A549 (cell line): ENCODE measurements around the gene HIGD1B. TPM values are rescaled to one million over a fixed set of nuclear protein-coding genes. Genes with fewer than 3 reads are reported as not detected.

ENCODE experiments used
- ATAC-seq, 2 experiments: fragments of 200-7000 bp in 1 of 2; fragments of >200 bp in 1 of 2; cut with Nextera tagmentation in 1 of 2; cut with Tn5 transposase in 1 of 2; 3 replicates each; pipeline versions ENCODE4 v1.8.0 to v1.9.1; 2018 to 2020; ENCODE audit warnings: mild to moderate bottlenecking in 1 of 2, moderate library complexity in 1 of 2
- CTCF ChIA-PET: fragments of 300-600 bp; sonication (Branson Sonifier 250); formaldehyde crosslinking; extraction: SDS; loops from one replicate; lab custom pipeline; 2021; ENCODE audit warnings: antibody characterized with exemption, inconsistent platforms; lab: Yijun Ruan, JAX
- POLR2A ChIA-PET: fragments of 350-600 bp; formaldehyde crosslinking; extraction: SDS; loops from one replicate; lab custom pipeline; 2021; ENCODE audit warnings: antibody characterized with exemption, inconsistent platforms; lab: Yijun Ruan, JAX
- DNase-seq, 2 experiments: peaks; one replicate each; pipeline versions ENCODE4 v3.0.0 to v3.0.0-alpha.2; 2011 to 2016; ENCODE audit warnings: low read depth in 1 of 2, low spot score in 1 of 2
- FAIRE-seq: peaks from 2 replicates; lab custom pipeline; 2011; peaks lifted over from hg19 to GRCh38; lab: Jason Lieb, UNC
- H3K27ac ChIP-seq, 2 experiments: fragments of >200 bp; sonication (Bioruptor Twin); formaldehyde crosslinking; 3 replicates each; pipeline ENCODE4 v1.5.1; 2016 to 2017
- H3K4me1 ChIP-seq: fragments of >200 bp; sonication (Bioruptor Twin); formaldehyde crosslinking; 3 replicates; pipeline ENCODE4 v1.6.1; 2016
- H3K4me2 ChIP-seq: fragments of >200 bp; sonication (Bioruptor Twin); formaldehyde crosslinking; 3 replicates; pipeline ENCODE4 v1.6.1; 2016
- H3K4me3 ChIP-seq: fragments of >200 bp; sonication (Bioruptor Twin); formaldehyde crosslinking; 3 replicates; pipeline ENCODE4 v1.5.1; 2016
- H3K9me3 ChIP-seq: fragments of >200 bp; sonication (Bioruptor Twin); formaldehyde crosslinking; 3 replicates; pipeline ENCODE4 v1.6.1; 2016
- CBX8 ChIP-seq: fragments of 200-600 bp; sonication (generic); IDR thresholded peaks from 2 replicates; pipeline ENCODE4 v1.6.1; 2016
- CHD2 ChIP-seq: fragments of 150-350 bp; IDR thresholded peaks from 2 replicates; pipeline ENCODE4 v1.6.1; 2014; ENCODE audit warnings: low read length; ENCODE audit not compliant: partially characterized antibody
- CHD4 ChIP-seq: fragments of 200-600 bp; sonication (generic); IDR thresholded peaks from 2 replicates; pipeline ENCODE4 v1.6.1; 2016; ENCODE audit warnings: antibody characterized with exemption, mild to moderate bottlenecking, borderline replicate concordance
- EHMT2 ChIP-seq: fragments of 200-600 bp; sonication (generic); IDR thresholded peaks from 2 replicates; pipeline ENCODE4 v1.6.1; 2016; ENCODE audit warnings: antibody characterized with exemption, low read depth, mild to moderate bottlenecking, moderate library complexity
- ESRRA ChIP-seq: fragments of 150-350 bp; IDR thresholded peaks from 2 replicates; pipeline ENCODE4 v1.6.1; 2014; ENCODE audit warnings: mild to moderate bottlenecking, low read length, borderline replicate concordance
- FOSB ChIP-seq: fragments of 250-450 bp; sonication (Bioruptor Pico); IDR thresholded peaks from 2 replicates; pipeline ENCODE4 v1.5.0; 2020; ENCODE audit warnings: mild to moderate bottlenecking, moderate library complexity
- GATA3 ChIP-seq: IDR thresholded peaks from 2 replicates; pipeline ENCODE4 v1.6.1; 2012; ENCODE audit warnings: borderline replicate concordance
- HDAC2 ChIP-seq: fragments of 200-600 bp; sonication (generic); IDR thresholded peaks from 2 replicates; pipeline ENCODE4 v1.6.1; 2016
- HOXB13 ChIP-seq: fragments of 250-450 bp; sonication (Bioruptor Pico); IDR thresholded peaks from 2 replicates; pipeline ENCODE4 v1.5.0; 2020; ENCODE audit warnings: low read depth, mild to moderate bottlenecking, moderate library complexity
- KDM5A ChIP-seq: fragments of 200-600 bp; sonication (generic); IDR thresholded peaks from 2 replicates; pipeline ENCODE4 v1.6.1; 2016; ENCODE audit warnings: antibody characterized with exemption, mild to moderate bottlenecking
- MAZ ChIP-seq: fragments of 150-350 bp; IDR thresholded peaks from 2 replicates; pipeline ENCODE4 v1.6.1; 2014; ENCODE audit warnings: antibody characterized with exemption, low read depth, low read length, borderline replicate concordance
- NFE2L2 ChIP-seq: fragments of 150-350 bp; conservative IDR thresholded peaks from 2 replicates; pipeline ENCODE4 v1.6.1; 2014; ENCODE audit warnings: low read length
- NPAS2 ChIP-seq: fragments of 250-450 bp; sonication (Bioruptor Pico); IDR thresholded peaks from 2 replicates; pipeline ENCODE4 v1.8.0; 2022; ENCODE audit warnings: mild to moderate bottlenecking, moderate library complexity, borderline replicate concordance
- PHF8 ChIP-seq: fragments of 200-600 bp; sonication (generic); IDR thresholded peaks from 2 replicates; pipeline ENCODE4 v1.6.1; 2016; ENCODE audit warnings: low read depth, mild to moderate bottlenecking, antibody characterized with exemption, moderate library complexity, borderline replicate concordance
- TFCP2L1 ChIP-seq: fragments of 250-450 bp; sonication (Bioruptor Pico); IDR thresholded peaks from 2 replicates; pipeline ENCODE4 v1.5.0; 2021; ENCODE audit warnings: mild to moderate bottlenecking
- ZNF302 ChIP-seq: fragments of 250-450 bp; sonication (Bioruptor Pico); IDR thresholded peaks from 2 replicates; pipeline ENCODE4 v1.9.0; 2021; ENCODE audit warnings: inconsistent platforms, mild to moderate bottlenecking, moderate library complexity
- WGBS: methylation state at CpG from one replicate; pipeline ENCODE4 v1.1.6; 2017; ENCODE audit errors: missing lambda C conversion rate; 5-methylcytosine and 5-hydroxymethylcytosine counted together
- polyA plus RNA-seq, 4 experiments: library from polyadenylated mRNA; depleted of rRNA in 3 of 4; stranded (reverse); fragments of >200 nt; fragmentation: RNase III in 1 of 4; extraction: RNeasy Plus Mini Kit Qiagen cat#74134 plus additional on column Dnase treatment in 1 of 4; gene quantifications; 2 replicates in 3 of 4; 3 replicates in 1 of 4; pipeline ENCODE4 v1.2.3, GENCODE V29; 2011 to 2017
- TF ChIP-seq, protein P1 (sequence below): fragments of 200-600 bp; sonication (generic); IDR thresholded peaks from 2 replicates; pipeline ENCODE4 v1.6.1; 2016; ENCODE audit warnings: antibody characterized with exemption, mild to moderate bottlenecking, moderate library complexity
- TF ChIP-seq, protein P2 (sequence below): IDR thresholded peaks from 2 replicates; pipeline ENCODE4 v1.6.1; 2012
- TF ChIP-seq, protein P3 (sequence below): fragments of >200 bp; sonication (Bioruptor Twin); formaldehyde crosslinking; IDR thresholded peaks from 2 replicates; pipeline ENCODE4 v1.6.1; 2016
- TF ChIP-seq, protein P4 (sequence below): fragments of 250-450 bp; sonication (Bioruptor Pico); IDR thresholded peaks from 2 replicates; pipeline ENCODE4 v1.5.0; 2020; ENCODE audit warnings: low read depth, mild to moderate bottlenecking, moderate library complexity

The HIGD1B gene
- polyA plus RNA-seq, 2 of the 4 experiments (the other 2 are of a cell fraction) = not detected

DNA sequence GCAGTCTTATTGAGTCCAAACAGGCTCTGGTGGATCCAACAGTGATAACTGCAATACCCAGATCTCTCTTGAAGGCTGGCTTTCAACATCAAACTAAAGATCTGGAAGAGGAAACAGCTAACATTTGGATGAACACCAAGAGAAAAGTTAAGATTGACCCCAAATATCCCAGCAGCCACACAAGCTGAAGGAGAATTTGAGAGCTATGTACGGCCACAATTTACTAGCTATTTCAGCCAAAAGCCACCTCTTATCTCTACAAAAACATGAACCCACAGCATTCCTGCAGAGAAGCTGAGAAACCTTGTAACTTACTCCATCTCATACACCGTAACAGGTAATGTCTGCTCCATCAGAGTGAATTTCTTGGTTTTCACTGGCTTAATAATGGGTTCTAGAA, 37.3 kb downstream of the HIGD1B start:
- H3K4me1 ChIP-seq = peaks cover 15% of the 10 kb centered on the region
- FAIRE-seq = no peak
- H3K4me2 ChIP-seq = no peak overlapping the region
- 96% methylated on average over 2 of the region's 2 CpGs for WGBS
- POLR2A ChIA-PET = interaction anchor here (1.0 to 1.3 kb wide), 2 partner anchors 9 to 14 kb away, joined by 3 to 6 read pairs; partner anchors contain the start of gene EFTUD2
- H3K9me3 ChIP-seq = no peaks in the 10 kb centered on the region
- TF ChIP-seq CHD4 (no peak), ESRRA (no peak), NPAS2 (CRISPR knock-in tag) (no peak), CHD2 (no peak), HDAC2 (no peak), ZNF302 (CRISPR knock-in tag) (no peak), TFCP2L1 (CRISPR knock-in tag) (no peak), PHF8 (no peak), MAZ (no peak), NFE2L2 (no peak), HOXB13 (CRISPR knock-in tag) (no peak), CBX8 (no peak), GATA3 (no peak), FOSB (CRISPR knock-in tag) (no peak), KDM5A (no peak)
- TF ChIP-seq, protein P1, sequence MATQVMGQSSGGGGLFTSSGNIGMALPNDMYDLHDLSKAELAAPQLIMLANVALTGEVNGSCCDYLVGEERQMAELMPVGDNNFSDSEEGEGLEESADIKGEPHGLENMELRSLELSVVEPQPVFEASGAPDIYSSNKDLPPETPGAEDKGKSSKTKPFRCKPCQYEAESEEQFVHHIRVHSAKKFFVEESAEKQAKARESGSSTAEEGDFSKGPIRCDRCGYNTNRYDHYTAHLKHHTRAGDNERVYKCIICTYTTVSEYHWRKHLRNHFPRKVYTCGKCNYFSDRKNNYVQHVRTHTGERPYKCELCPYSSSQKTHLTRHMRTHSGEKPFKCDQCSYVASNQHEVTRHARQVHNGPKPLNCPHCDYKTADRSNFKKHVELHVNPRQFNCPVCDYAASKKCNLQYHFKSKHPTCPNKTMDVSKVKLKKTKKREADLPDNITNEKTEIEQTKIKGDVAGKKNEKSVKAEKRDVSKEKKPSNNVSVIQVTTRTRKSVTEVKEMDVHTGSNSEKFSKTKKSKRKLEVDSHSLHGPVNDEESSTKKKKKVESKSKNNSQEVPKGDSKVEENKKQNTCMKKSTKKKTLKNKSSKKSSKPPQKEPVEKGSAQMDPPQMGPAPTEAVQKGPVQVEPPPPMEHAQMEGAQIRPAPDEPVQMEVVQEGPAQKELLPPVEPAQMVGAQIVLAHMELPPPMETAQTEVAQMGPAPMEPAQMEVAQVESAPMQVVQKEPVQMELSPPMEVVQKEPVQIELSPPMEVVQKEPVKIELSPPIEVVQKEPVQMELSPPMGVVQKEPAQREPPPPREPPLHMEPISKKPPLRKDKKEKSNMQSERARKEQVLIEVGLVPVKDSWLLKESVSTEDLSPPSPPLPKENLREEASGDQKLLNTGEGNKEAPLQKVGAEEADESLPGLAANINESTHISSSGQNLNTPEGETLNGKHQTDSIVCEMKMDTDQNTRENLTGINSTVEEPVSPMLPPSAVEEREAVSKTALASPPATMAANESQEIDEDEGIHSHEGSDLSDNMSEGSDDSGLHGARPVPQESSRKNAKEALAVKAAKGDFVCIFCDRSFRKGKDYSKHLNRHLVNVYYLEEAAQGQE = no peak
- TF ChIP-seq, protein P2, sequence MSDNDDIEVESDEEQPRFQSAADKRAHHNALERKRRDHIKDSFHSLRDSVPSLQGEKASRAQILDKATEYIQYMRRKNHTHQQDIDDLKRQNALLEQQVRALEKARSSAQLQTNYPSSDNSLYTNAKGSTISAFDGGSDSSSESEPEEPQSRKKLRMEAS = no peak
- TF ChIP-seq, protein P3, sequence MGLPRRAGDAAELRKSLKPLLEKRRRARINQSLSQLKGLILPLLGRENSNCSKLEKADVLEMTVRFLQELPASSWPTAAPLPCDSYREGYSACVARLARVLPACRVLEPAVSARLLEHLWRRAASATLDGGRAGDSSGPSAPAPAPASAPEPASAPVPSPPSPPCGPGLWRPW = no peak
- TF ChIP-seq, protein P4, sequence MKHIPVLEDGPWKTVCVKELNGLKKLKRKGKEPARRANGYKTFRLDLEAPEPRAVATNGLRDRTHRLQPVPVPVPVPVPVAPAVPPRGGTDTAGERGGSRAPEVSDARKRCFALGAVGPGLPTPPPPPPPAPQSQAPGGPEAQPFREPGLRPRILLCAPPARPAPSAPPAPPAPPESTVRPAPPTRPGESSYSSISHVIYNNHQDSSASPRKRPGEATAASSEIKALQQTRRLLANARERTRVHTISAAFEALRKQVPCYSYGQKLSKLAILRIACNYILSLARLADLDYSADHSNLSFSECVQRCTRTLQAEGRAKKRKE (CRISPR knock-in tag) = no peak
- TF ChIP-seq, all 56 proteins: peak for 0
- DNase-seq = no peak
- CTCF ChIA-PET = interaction anchor here (0.6 to 45.1 kb wide), 10 partner anchors 9 to 214 kb away, joined by 3 to 1787 read pairs (median 7); partner anchors contain the start of gene EFTUD2
- Histone ChIP-seq H3K27ac (no peak overlapping the region), H3K4me3 (no peak overlapping the region)
- ATAC-seq = no peak

DNA sequence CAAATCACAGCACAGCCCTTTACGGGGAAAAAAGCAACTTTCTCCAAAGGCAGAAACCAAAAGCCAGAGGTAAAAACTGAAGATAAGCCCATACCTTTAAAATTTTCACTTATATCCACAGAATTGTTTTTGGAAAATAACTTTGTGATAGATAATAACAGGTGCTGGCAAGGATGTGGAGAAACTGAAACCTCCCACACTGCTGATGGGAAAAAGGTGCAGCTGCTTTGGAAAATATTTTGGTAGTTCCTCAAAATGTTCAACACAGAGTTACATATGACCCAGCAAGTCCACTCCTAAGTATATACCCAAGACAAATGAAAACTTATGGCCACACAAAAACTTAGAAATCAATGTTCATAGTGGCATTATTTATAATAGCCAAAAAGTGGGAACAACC, 39.3 kb downstream of the HIGD1B start:
- no peak for TF ChIP-seq EHMT2
- no peak overlapping the region for H3K4me2 ChIP-seq
- peaks cover 24% of the 10 kb centered on the region for H3K4me1 ChIP-seq
- WGBS = 93% methylated on average over 1 of the region's 1 CpG
- POLR2A ChIA-PET = no interaction called here
- no peaks in the 10 kb centered on the region for H3K9me3 ChIP-seq
- ATAC-seq = no peak
- CTCF ChIA-PET = interaction anchor here (12.2 to 45.1 kb wide), 3 partner anchors 4 to 111 kb away, joined by 223 to 1787 read pairs (median 223); partner anchors contain the start of gene EFTUD2
- no peak overlapping the region for H3K27ac ChIP-seq
- FAIRE-seq = no peak
- no peak for DNase-seq
- no peak overlapping the region for H3K4me3 ChIP-seq
